CD14-positive monocyte (primary cell): ENCODE results near the gene LRRTM4. TPM values are rescaled to one million over a fixed set of nuclear protein-coding genes. Genes with fewer than 3 reads are reported as not detected.

ENCODE experiments used
- DNase-seq, 3 donors: peaks; one replicate each; pipeline ENCODE4 v3.0.0-alpha.2; 2011 to 2022
- H2AFZ ChIP-seq: 2 replicates; pipeline ENCODE4 v1.6.0; 2012; ENCODE audit warnings: mild to moderate bottlenecking, low read depth, low read length, inconsistent platforms; ENCODE audit not compliant: insufficient read depth, poor library complexity, severe bottlenecking
- H3K27ac ChIP-seq, 2 donors: 1 replicate in 1 of 2; 2 replicates in 1 of 2; pipeline ENCODE4 v1.5.1; 2012 to 2013; ENCODE audit warnings: low read length in 2 of 2, control low read depth in 1 of 2, inconsistent platforms in 1 of 2, low read depth in 1 of 2, mild to moderate bottlenecking in 1 of 2
- H3K27me3 ChIP-seq, 2 donors: one replicate each; pipeline versions ENCODE4 v1.6.0 to v1.6.1; 2011 to 2013; ENCODE audit warnings: low read length in 2 of 2; ENCODE audit not compliant: control insufficient read depth in 2 of 2, insufficient read depth in 2 of 2
- H3K36me3 ChIP-seq, 2 donors: replicated peaks in 1 of 2; 1 replicate in 1 of 2; 2 replicates in 1 of 2; pipeline versions ENCODE4 v1.5.1 to v1.6.1; 2012 to 2013; ENCODE audit warnings: low read length in 2 of 2, control low read depth in 1 of 2, inconsistent platforms in 1 of 2, mild to moderate bottlenecking in 1 of 2; ENCODE audit not compliant: insufficient read depth in 2 of 2, control insufficient read depth in 1 of 2
- H3K4me1 ChIP-seq, 2 donors: 1 replicate in 1 of 2; 2 replicates in 1 of 2; pipeline versions ENCODE4 v1.5.1 to v1.6.1; 2012 to 2013; ENCODE audit warnings: low read length in 2 of 2, control low read depth in 1 of 2, inconsistent platforms in 1 of 2, mild to moderate bottlenecking in 1 of 2, moderate library complexity in 1 of 2; ENCODE audit not compliant: insufficient read depth in 2 of 2, control insufficient read depth in 1 of 2
- H3K4me2 ChIP-seq: replicated peaks from 2 replicates; pipeline ENCODE3; 2012; ENCODE audit warnings: low read length, moderate library complexity, mild to moderate bottlenecking; ENCODE audit not compliant: poor library complexity, severe bottlenecking; ENCODE audit errors: extremely low read depth
- H3K4me3 ChIP-seq, 3 experiments: fragments of 200-600 bp in 1 of 3; sonication (generic) in 1 of 3; replicated peaks in 1 of 3; 1 replicate in 2 of 3; 2 replicates in 1 of 3; pipeline ENCODE4 v1.5.1; 2011 to 2013; ENCODE audit warnings: low read length in 3 of 3, mild to moderate bottlenecking in 3 of 3, control low read depth in 2 of 3, low read depth in 2 of 3, inconsistent platforms in 1 of 3, moderate library complexity in 1 of 3
- H3K79me2 ChIP-seq: 2 replicates; pipeline ENCODE4 v1.6.0; 2012; ENCODE audit warnings: mild to moderate bottlenecking, control low read depth, inconsistent platforms, low read length, moderate library complexity; ENCODE audit not compliant: insufficient read depth
- H3K9ac ChIP-seq: 2 replicates; pipeline ENCODE4 v1.6.0; 2017; ENCODE audit warnings: low read length, mild to moderate bottlenecking; ENCODE audit not compliant: insufficient read depth, poor library complexity, severe bottlenecking
- H3K9me3 ChIP-seq, 2 donors: replicated peaks in 1 of 2; 1 replicate in 1 of 2; 2 replicates in 1 of 2; pipeline versions ENCODE4 v1.5.1 to v1.6.1; 2012 to 2013; ENCODE audit warnings: low read length in 2 of 2, control low read depth in 1 of 2; ENCODE audit not compliant: control insufficient read depth in 1 of 2, insufficient read depth in 1 of 2
- H4K20me1 ChIP-seq: 2 replicates; pipeline ENCODE4 v1.6.0; 2012; ENCODE audit warnings: mild to moderate bottlenecking, low read length, control low read depth, moderate library complexity; ENCODE audit not compliant: insufficient read depth
- H3K27ac Mint-ChIP-seq, 7 donors: one replicate each; pipeline ENCODE4 v1.8.0; 2020; ENCODE audit warnings: mild to moderate bottlenecking in 7 of 7, mixed read lengths in 7 of 7, moderate library complexity in 6 of 7, inconsistent platforms in 2 of 7
- H3K27me3 Mint-ChIP-seq, 3 donors: one replicate each; pipeline ENCODE4 v1.8.0; 2021 to 2022; ENCODE audit warnings: low read depth in 3 of 3, mild to moderate bottlenecking in 3 of 3, mixed read lengths in 3 of 3, moderate library complexity in 3 of 3, inconsistent platforms in 1 of 3
- H3K36me3 Mint-ChIP-seq, 2 donors: one replicate each; pipeline ENCODE4 v1.8.0; 2020; ENCODE audit warnings: mixed read lengths in 2 of 2, inconsistent platforms in 1 of 2, mild to moderate bottlenecking in 1 of 2
- H3K4me1 Mint-ChIP-seq: one replicate; pipeline ENCODE4 v1.8.0; 2020; ENCODE audit warnings: mild to moderate bottlenecking, mixed read lengths
- H3K4me3 Mint-ChIP-seq, 2 donors: one replicate each; pipeline ENCODE4 v1.8.0; 2020; ENCODE audit warnings: mild to moderate bottlenecking in 2 of 2, mixed read lengths in 2 of 2, moderate library complexity in 1 of 2
- H3K9me3 Mint-ChIP-seq, 7 donors: one replicate each; pipeline ENCODE4 v1.8.0; 2020 to 2022; ENCODE audit warnings: mixed read lengths in 7 of 7, mild to moderate bottlenecking in 6 of 7, moderate library complexity in 6 of 7, inconsistent platforms in 2 of 7
- CTCF ChIP-seq: fragments of 200-600 bp; IDR thresholded peaks from one replicate; pipeline ENCODE4 v1.8.0; 2022; ENCODE audit warnings: antibody characterized with exemption, mild to moderate bottlenecking
- WGBS: methylation state at CpG from one replicate; pipeline ENCODE4 v1.1.5; 2013; ENCODE audit warnings: missing lambda C conversion rate; ENCODE audit not compliant: insufficient coverage; 5-methylcytosine and 5-hydroxymethylcytosine counted together
- intact Hi-C, 2 donors: fragments of 100-400 bp; cut with micrococcal nuclease; formaldehyde crosslinking; loops; one replicate each; pipeline versions ENCODE4 v1.15.0 to v1.15.1; 2023
- polyA plus RNA-seq, 3 donors: library from polyadenylated mRNA; depleted of rRNA in 1 of 3; unstranded in 2 of 3; stranded (reverse) in 1 of 3; fragments of 300-500 nt in 2 of 3; fragments of >200 nt in 1 of 3; fragmentation: Illumina TruSeq in 2 of 3; gene quantifications; 1 replicate in 2 of 3; 2 replicates in 1 of 3; pipeline ENCODE4 v1.2.3, GENCODE V29; 2012 to 2021

The LRRTM4 gene
- polyA plus RNA-seq, 3 donors, result not detected

- H3K9ac ChIP-seq, result no peak overlapping the region
- no peaks in the 10 kb centered on the region for H3K27me3 ChIP-seq
- no peak for TF ChIP-seq CTCF
- H3K36me3 ChIP-seq, result no peaks in the 10 kb centered on the region
- H3K4me1 Mint-ChIP-seq, result no peaks in the 10 kb centered on the region
- WGBS, result no CpG with 5 or more reads among the region's 5 CpGs
- H3K4me1 ChIP-seq, result no peaks in the 10 kb centered on the region
- peaks cover 0 to 4% (median 0%) of the 10 kb centered on the region in 7 donors for H3K9me3 Mint-ChIP-seq
- no peaks in the 10 kb centered on the region for H3K9me3 ChIP-seq
- no peak overlapping the region for H2AFZ ChIP-seq
- no peak overlapping the region for H3K27ac ChIP-seq
- no peak overlapping the region for H3K4me3 ChIP-seq
- peaks cover 0 to 2% (median 0%) of the 10 kb centered on the region in 3 donors for H3K27me3 Mint-ChIP-seq
- no peak overlapping the region for H3K27ac Mint-ChIP-seq
- H4K20me1 ChIP-seq, result no peaks in the 10 kb centered on the region
- DNase-seq, result no peak
- H3K4me3 Mint-ChIP-seq, result no peak overlapping the region
- H3K36me3 Mint-ChIP-seq, result no peaks in the 10 kb centered on the region
- intact Hi-C loops, result no loop called here
- no peaks in the 10 kb centered on the region for H3K79me2 ChIP-seq
- H3K4me2 ChIP-seq, result no peak overlapping the region
These were observed 158.9 kb downstream of the LRRTM4 start for GRCh38 chr2:77363277-77363676.

- Mint-ChIP-seq H3K27ac (no peak overlapping the region), H3K4me3 (no peak overlapping the region), H3K27me3 (no peaks in the 10 kb centered on the region), H3K9me3 (peaks cover 0 to 3% (median 0%) of the 10 kb centered on the region in 7 donors), H3K4me1 (no peaks in the 10 kb centered on the region), H3K36me3 (no peaks in the 10 kb centered on the region)
- H3K27me3 ChIP-seq, result no peaks in the 10 kb centered on the region
- no peaks in the 10 kb centered on the region for H3K9me3 ChIP-seq
- H3K4me2 ChIP-seq, result no peak overlapping the region
- H3K4me3 ChIP-seq, result no peak overlapping the region
- TF ChIP-seq CTCF, result no peak
- H2AFZ ChIP-seq, result no peak overlapping the region
- no peaks in the 10 kb centered on the region for H4K20me1 ChIP-seq
- H3K27ac ChIP-seq, result no peak overlapping the region
- no peaks in the 10 kb centered on the region for H3K4me1 ChIP-seq
- no peak for DNase-seq
- no peaks in the 10 kb centered on the region for H3K36me3 ChIP-seq
- intact Hi-C loops, result no loop called here
- H3K79me2 ChIP-seq, result no peaks in the 10 kb centered on the region
- H3K9ac ChIP-seq, result no peak overlapping the region
These were observed 173.4 kb downstream of the LRRTM4 start for GRCh38 chr2:77348821-77349220.
